Measurements from ENCODE around the gene PDE6G. TPM values are rescaled to one million over a fixed set of nuclear protein-coding genes. Genes with fewer than 3 reads are reported as not detected.

Gene PDE6G
- total and polyA plus RNA-seq, 2 of the 8 experiments (the other 6 are each of a cell fraction or from before 2014, with no cell fraction given) = 5.8 to 12.9 TPM

DNA sequence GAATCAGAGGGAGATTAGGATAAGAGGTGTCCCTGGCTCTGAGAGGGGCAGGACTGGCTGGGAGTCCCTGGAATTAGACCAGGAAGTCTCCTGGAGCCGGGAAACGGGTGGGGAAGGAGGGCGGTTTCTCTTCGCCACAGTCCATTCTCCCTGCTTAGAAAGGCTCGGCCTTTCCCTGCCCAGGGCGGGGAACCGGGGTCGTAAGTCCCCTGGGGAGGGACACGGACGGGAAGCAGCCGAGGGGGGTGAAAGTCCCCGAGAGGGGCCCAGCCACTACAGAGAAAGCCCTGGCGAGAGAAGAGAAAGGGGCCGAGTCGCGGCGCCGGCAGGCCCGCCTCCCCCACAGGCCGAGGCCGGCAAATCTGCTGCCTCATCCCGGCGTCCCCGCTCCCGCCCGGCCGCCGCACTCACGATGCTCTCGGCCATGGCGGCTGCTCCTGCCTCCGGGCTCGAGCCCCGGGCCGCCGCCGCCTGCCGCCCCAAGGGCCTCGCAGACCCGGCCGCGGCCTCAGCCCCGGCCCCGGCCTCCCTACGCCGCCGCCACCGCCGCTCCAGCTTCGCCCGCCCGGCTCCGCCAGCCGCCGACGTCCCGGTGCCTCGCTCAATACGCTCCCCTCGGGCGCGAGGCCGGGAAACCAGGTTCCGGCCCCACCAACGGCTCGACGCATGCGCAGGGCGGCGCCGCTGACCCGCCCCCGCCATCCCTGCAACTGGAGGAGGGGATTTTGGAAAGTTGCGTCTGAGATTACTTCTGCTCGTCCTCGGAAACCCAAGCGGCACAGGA lies 19.6 kb downstream of the PDE6G start, which contains the start of the genes NPLOC4 and TSPAN10:
NPLOC4 (minus strand) TSS at position 608 of the 784 bp plus-strand sequence; CDS start at position 426, 182 bp downstream.
TSPAN10 (plus strand) TSS at position 692 of the 784 bp plus-strand sequence. CDS start 5,217 bp downstream, outside the sequence.
- Histone ChIP-seq H2AK5ac (ENCODE audit: low read depth, low read length) (no peak within 1 kb of the TSS), H4K5ac (ENCODE audit: insufficient read length, low read depth, low read length) (peak within 1 kb of the TSS; percentile 62), H3K18ac (ENCODE audit: extremely low read depth, low read length) (no peak within 1 kb of the TSS), H3K4me3 (ENCODE audit: extremely low read depth in 1 of 4, insufficient read depth in 2 of 4, low read depth in 3 of 4, low read length in 4 of 4) (peak within 1 kb of the TSS; percentile 78 to 96 (median 87)), H4K20me1 (replicated peaks in 1 of 2; ENCODE audit: control insufficient read depth in 1 of 2, insufficient read depth in 2 of 2, low read length in 2 of 2) (no peaks in the 10 kb centered on the region), H3K4me1 (replicated peaks in 1 of 4; ENCODE audit: control insufficient read depth in 3 of 4, insufficient read depth in 4 of 4, low read length in 3 of 4) (no peaks in the 10 kb centered on the region), H3K4me2 (ENCODE audit: insufficient read depth in 1 of 2, low read depth in 2 of 2, low read length in 2 of 2) (peak within 1 kb of the TSS; percentile 72 to 74), H3K27me3 (replicated peaks in 1 of 4; ENCODE audit: control insufficient read depth in 3 of 4, extremely low read depth in 1 of 4, insufficient read depth in 3 of 4, low read length in 3 of 4) (no peaks in the 10 kb centered on the region), H3K36me3 (ENCODE audit: control insufficient read depth in 2 of 4, insufficient read depth in 4 of 4, low read length in 3 of 4) (peaks cover 0 to 5% (median 0%) of the 10 kb centered on the region in 4 experiments; a peak in 1 of 8 replicates), H3K27ac (ENCODE audit: low read depth, low read length) (peak within 1 kb of the TSS; percentile 83), H3K79me2 (ENCODE audit: control insufficient read depth in 1 of 2, insufficient read depth in 2 of 2, low read length in 2 of 2) (peaks cover 7 to 40% of the 10 kb centered on the region in 2 experiments), H2BK12ac (ENCODE audit: low read depth, low read length) (peak within 1 kb of the TSS; percentile 55; the same call in 1 of the 2 replicates), H3K9me3 (ENCODE audit: insufficient read depth in 2 of 2, low read depth in 1 of 2, low read length in 1 of 2) (no peaks in the 10 kb centered on the region), H4K8ac (ENCODE audit: extremely low read depth, insufficient read depth, low read length) (peak within 1 kb of the TSS; percentile 92; the same call in 1 of the 2 replicates), H3K56ac (replicated peaks; ENCODE audit: insufficient read length, low read depth, low read length) (no peak within 1 kb of the TSS), H2BK15ac (ENCODE audit: low read length) (no peak within 1 kb of the TSS), H3K14ac (ENCODE audit: insufficient read length) (no peak within 1 kb of the TSS), H2BK20ac (ENCODE audit: low read length) (no peak within 1 kb of the TSS), H3K4ac (replicated peaks; ENCODE audit: insufficient read length, low read depth, low read length) (no peak within 1 kb of the TSS), H2BK120ac (replicated peaks; ENCODE audit: low read depth, low read length) (no peak within 1 kb of the TSS), H3K79me1 (ENCODE audit: low read depth, low read length) (peaks cover 2% of the 10 kb centered on the region; the same call in 1 of the 2 replicates), H3K23ac (ENCODE audit: insufficient read length) (no peak within 1 kb of the TSS), H2BK5ac (ENCODE audit: low read depth, low read length) (0 out of 2 replicates have a peak within 1 kb of the TSS, but pooled peaks have one; percentile 35), H4K91ac (replicated peaks; ENCODE audit: insufficient read length, low read length) (no peak within 1 kb of the TSS), H2AFZ (ENCODE audit: low read length) (peak within 1 kb of the TSS; percentile 95), H3K9ac (replicated peaks in 1 of 4; ENCODE audit: extremely low read depth in 1 of 4, low read depth in 3 of 4, low read length in 3 of 4) (peak within 1 kb of the TSS; percentile 85 to 91 (median 86)), H3K23me2 (ENCODE audit: low read depth, low read length) (peaks cover 3% of the 10 kb centered on the region; the same call in 1 of the 2 replicates)
- CTCF ChIA-PET (ENCODE audit: partially characterized antibody) = interaction anchor here (1.2 kb wide), 1 partner anchor 11 kb away, joined by 3 read pairs; no protein-coding TSS in a partner anchor
- DNase-seq (ENCODE audit: low read depth in 1 of 2, low spot score in 2 of 2) (peak; percentile 58 to 94), FAIRE-seq (no peak)
- POLR2A ChIA-PET (ENCODE audit: partially characterized antibody) = interaction anchor here (0.9 to 2.8 kb wide), 10 partner anchors 11 to 99 kb away, joined by 3 to 14 read pairs (median 6); partner anchors contain the start of genes ARL16, FAAP100 and HGS
- 1% methylated on average over 36 of the region's 77 CpGs; no CpG with 5 or more reads in 1 of the 2 experiments for WGBS, 2 experiments (ENCODE audit: extremely low coverage in 1 of 2, insufficient coverage in 1 of 2, insufficient read length in 1 of 2, insufficient replicate concordance in 2 of 2, low coverage in 1 of 2, low lambda C conversion rate in 2 of 2, missing lambda C conversion rate in 1 of 2)
- peak; percentile 93 for TF ChIP-seq NRF1 (IDR thresholded peaks at IDR 0.05; ENCODE audit: low read depth, low read length)
- TF ChIP-seq CHD1 (IDR thresholded peaks at IDR 0.05; ENCODE audit: low read depth, low read length) = no peak
- TF ChIP-seq HDAC2 (IDR thresholded peaks at IDR 0.05; ENCODE audit: borderline replicate concordance in 1 of 2, low read depth in 2 of 2, low read length in 2 of 2) = no peak; a peak in 1 of 4 replicates
- no peak; a peak in 1 of 4 replicates for TF ChIP-seq RAD21 (IDR thresholded peaks at IDR 0.05 in 1 of 2, conservative IDR thresholded peaks at IDR 0.05 in 1 of 2; ENCODE audit: low read depth in 2 of 2, low read length in 2 of 2)
- no peak for TF ChIP-seq BACH1 (IDR thresholded peaks at IDR 0.05; ENCODE audit: low read length)
- peak; percentile 70 for TF ChIP-seq CREB1 (IDR thresholded peaks at IDR 0.05)
- TF ChIP-seq, protein P1, sequence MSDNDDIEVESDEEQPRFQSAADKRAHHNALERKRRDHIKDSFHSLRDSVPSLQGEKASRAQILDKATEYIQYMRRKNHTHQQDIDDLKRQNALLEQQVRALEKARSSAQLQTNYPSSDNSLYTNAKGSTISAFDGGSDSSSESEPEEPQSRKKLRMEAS (IDR thresholded peaks at IDR 0.05) = peak; percentile 58; the same call in 1 of the 2 replicates
- TF ChIP-seq GTF2F1 (IDR thresholded peaks at IDR 0.05; ENCODE audit: borderline replicate concordance, low read depth, low read length) = no peak
- TF ChIP-seq CEBPB (IDR thresholded peaks at IDR 0.05; ENCODE audit: low read depth, low read length) = peak; percentile 15; the same call in 1 of the 2 replicates
- TF ChIP-seq CBX8 (IDR thresholded peaks at IDR 0.05; ENCODE audit: borderline replicate concordance, low read depth, low read length) = no peak
- no peak for TF ChIP-seq POU5F1 (IDR thresholded peaks at IDR 0.05; ENCODE audit: low read depth, low read length)

Data from H1 (cell line).